ENCODE measurements around the gene SMIM14.
A peak's percentile ranks its signal among the peaks of the same experiment; 100 is the strongest.
"Not testable (repeated sequence)": the region's sequence is repeated elsewhere in the genome, so short reads cannot be mapped to it uniquely, and the experiment has no call there.

Gene SMIM14

DNA sequence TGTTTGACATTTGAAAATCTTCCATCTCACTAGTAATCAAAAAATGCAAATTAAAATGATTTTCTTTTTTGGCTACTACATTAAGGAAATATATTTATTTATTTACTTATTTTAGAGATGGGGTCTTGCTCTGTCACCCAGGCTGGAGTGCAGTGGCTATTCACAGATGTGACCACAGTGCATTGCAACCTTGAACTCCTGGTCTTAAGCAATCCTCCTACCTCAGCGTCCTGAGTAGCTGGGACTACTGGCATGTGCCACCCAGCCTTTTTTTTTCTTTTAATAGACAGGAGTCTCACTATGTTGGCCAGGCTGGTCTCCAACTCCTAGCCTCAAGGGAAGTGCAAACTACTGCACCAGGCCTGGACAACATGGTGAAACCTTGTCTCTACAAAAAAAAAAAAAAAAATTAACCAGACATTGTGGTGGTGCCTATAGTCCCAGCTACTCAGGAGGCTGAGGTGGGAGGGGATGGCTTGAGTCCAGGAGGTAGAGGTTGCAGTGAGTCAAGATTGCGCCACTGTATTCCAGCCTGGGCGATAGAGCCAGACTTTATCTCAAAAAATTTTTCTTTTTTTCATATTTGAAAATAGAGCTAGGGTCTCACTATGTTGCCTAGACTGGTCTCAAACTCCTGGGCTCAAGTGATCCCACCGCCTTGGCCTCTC is 4.4 kb upstream of the SMIM14 start:
- no peak for DNase-seq (ENCODE audit: low spot score)

- no peak for DNase-seq (ENCODE audit: low spot score)
Observed at GRCh38 chr4:39641451-39641850, 2.8 kb upstream of the SMIM14 start.

DNA sequence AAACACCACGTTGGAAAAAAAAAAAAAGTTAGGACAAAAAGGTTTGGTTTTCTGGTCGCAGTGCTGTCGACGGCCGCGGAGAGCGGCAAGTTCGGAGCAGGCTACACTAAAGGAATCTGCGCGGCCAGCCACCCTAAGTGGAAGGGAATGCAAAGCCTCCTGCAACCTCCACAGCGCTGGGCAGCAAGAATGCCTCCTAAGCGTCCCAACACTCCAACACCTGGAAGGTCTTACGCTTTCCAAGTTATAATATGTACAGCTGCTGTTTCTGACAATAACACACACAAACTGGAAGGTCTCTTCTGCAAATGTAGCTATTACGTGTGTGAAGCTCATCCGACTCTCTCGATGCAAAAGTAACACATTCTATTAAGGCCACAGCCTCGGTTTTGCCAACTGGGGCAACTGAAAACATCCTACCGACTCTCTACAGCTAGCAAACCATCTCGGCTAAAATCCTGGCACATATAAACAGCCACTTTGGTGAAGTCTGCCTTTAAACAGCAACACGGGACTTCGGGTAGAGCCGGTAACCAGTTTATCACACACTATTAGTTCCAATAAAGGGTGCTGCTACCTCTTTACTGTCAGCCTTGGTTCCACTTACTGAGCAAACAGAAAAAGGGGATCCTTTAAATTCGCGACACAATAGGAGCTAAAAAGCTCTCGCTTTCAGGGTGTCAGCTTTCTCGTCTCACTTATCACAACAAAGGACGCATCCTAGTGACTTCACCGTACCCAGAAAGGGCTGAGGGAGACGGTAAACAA is 895 bp downstream of the SMIM14 start:
- DNase-seq (ENCODE audit: low spot score): peak; percentile 53

DNA sequence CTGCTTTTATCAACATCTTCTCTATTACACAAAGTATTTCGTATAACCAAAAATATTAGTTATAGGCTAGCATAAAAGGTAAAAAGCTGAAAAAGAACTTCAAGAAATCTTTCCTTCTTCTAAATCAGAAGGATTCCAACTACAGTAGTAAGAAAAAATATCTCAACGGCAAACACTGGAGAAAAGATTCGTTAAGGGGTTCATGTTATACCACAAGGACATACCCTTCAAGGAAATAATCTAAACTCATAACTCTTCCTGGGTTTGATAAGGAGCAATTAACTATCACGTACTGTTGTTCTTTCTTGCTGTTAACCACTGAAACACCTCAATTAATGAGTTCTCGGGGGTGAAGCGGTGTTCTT is 1.5 kb downstream of the SMIM14 start:
- no peak for DNase-seq (ENCODE audit: low spot score)

- DNase-seq (ENCODE audit: low spot score): no peak
Observed at GRCh38 chr4:39636531-39637184, 2.0 kb downstream of the SMIM14 start.

GRCh38 chr4:39635023-39635422 is 3.6 kb downstream of the SMIM14 start:
- DNase-seq (ENCODE audit: low spot score): no peak

DNA sequence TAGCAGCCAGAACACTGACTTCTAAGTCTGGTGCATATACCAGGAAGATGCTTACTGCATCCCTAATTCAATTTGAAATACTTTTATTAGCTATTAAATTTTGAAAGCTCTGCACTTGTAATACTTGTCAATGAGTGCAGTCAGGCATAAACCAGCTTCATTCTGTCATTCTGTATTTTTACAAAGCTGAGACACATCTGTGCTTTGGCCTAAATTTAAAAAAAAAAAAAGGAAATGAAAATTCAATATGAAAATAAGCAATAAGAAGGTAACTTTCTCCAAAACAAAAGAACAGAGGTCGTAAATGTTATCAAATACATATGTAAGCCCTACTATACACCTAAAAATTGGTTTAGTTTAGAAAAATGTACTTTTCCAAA is 7.0 kb downstream of the SMIM14 start:
- no peak for DNase-seq (ENCODE audit: low spot score)

- DNase-seq (ENCODE audit: low spot score): no peak
Observed at GRCh38 chr4:39627413-39627812, 11.3 kb downstream of the SMIM14 start.

DNA sequence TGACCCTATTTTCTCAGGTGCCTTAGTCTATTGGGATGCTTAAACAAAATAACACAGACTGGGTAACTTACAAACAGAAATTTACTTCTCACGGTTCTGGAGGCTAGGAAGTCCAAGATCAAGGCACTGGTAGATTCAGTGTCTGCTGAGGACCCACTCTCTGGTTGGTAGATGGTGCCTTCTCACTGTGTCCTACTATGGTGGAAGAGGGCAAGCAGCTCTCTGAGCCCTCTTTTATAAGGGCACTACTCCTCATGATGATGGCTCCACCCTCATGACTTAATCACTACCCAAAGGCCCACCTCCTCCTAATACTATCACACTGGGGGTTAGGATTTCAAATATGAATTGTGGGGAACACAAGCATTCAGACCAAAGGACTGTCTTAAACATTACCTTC is 11.8 kb downstream of the SMIM14 start:
- no peak for DNase-seq (ENCODE audit: low spot score)

DNA sequence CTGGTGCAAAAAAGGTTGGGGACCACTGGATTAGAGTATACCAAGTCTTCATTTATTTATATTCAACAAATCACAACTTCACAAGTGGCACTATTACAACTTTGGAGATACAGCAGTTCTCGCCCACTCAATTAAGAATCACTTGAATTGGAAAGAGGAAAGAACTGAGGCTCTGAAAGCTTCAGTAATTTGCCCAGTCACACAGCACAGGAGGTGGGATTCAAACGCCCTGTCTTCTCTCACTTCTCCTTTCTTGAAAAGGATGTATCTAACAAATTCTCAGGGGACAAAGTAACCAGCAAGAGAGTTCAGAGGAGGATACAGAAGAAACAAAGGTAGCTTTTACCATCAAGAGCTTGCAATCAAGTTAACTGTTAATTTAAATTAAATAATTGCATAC is 12.4 kb downstream of the SMIM14 start:
- no peak for DNase-seq (ENCODE audit: low spot score)

DNA sequence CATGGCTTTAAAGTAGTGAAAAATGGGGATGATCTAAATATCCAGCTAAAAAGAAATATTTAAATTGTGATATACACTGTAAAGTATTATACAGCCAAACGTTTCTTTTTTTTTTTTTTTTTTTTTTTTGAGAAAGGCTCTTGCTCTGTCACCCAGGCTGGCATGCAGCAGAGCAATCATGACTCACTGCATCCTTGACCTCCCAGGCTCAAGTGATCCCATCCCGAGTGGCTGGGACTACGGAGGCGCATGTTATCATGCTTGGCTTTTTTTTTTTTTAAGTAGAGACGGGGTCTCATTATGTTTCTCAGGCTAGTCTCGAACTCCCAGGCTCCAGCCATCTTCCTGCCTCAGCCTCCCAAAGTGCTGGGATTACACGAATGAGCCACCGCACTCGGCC is 17.1 kb downstream of the SMIM14 start:
- no peak for DNase-seq (ENCODE audit: low spot score)

DNA sequence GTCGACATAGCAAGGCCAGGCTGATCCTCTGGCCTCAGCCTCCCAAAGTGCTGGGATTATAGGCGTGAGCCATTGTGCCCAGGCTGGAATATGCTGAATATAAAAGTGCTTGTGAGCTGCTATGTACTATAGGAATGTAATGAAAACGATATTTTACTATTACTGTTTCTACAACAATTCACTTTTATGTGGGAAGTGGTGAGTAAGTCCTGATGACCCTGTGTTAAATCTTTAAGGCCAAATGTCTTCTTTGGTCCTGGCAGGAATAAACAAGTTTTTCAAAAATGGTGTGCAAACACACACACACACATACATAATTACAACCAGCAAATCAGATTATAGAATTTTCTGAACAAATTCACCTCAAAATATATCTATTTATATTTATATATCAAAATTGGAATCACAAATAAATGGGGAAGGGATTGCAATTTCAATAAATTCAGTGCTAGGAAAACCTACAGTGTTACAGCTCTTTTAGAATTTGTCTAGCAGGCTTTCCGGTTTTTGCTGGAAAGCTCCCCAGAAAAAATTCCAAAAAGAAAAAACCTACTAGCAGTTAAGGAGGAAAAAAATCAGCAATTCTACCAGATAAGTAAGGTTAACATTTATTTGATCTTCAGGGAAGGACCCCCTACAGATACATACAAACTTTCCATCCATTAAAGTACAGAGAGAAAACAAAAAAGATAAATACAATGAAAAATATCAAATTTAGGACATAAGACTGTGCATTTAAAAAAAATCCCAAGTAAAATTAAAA is 17.9 kb downstream of the SMIM14 start:
- DNase-seq (ENCODE audit: low spot score): no peak

DNA sequence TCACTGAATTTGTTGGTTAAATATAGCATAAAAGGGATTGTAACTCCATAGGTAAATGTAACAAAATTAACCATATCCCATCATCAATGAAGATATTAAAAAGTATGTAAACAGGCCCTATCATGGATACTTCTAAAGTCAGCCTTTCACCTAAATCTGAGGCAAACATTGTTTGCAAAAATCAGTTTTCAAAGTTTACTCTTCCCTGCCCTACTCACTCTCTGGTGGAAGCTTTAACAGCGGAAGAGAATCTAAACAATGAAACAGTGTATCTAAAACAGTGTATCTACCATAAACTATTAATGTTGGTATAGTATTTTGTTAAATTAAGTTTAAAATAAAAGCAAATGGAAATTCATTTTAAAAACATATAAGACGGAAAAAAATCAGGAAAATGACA is 21.1 kb downstream of the SMIM14 start:
- no peak for DNase-seq (ENCODE audit: low spot score)

- DNase-seq (ENCODE audit: low spot score): no peak
Observed at GRCh38 chr4:39616651-39617050, 22.0 kb downstream of the SMIM14 start.

DNA sequence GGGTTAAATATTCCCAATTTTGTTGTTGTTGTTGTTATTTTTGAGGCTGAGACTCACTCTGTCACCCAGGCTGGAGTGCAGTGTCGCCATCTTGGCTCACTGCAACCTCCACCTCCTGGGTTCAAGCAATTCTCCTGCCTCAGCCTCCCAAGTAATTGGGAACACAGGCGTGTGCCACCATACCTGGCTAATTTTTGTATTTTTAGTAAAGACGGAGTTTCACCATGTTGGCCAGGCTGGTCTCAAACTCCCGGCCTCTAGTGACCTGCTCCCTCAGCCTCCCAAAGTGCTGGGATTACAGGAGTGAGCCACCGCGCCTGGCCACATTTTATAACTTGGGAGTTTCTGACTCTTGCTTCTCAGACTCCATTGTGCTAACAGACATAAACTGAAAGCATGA is 22.6 kb downstream of the SMIM14 start:
- not testable (repeated sequence) for DNase-seq (ENCODE audit: low spot score)

DNA sequence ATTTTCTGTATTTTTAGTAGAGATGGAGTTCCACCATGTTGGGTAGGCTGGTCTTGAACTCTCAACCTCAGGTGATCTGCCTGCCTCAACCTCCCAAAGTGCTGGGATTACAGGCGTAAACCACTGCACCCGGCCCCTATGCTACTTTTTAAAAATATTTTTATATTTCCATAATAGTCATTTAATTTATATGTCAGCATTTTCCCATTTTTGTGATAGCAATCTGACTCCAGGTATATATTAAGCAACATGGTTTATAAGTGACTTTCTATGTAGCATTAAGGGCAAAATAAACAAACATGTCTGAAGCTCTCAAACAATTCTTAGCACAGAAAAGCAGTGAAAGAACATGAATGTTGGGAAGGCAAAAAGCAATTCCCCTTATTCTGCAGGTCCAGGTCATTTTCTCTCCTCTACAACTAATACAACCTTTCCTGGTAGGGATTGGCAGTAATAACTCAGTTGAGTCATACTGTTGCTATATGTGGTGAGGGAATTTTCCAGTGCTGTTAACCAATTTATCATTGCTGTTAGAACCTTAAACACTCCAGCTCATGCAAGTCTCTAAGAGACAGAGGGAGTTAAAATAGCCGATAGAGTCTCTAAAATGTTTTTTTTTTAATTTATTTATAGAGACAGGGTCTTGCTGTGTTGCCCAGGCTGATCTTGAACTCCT is 24.0 kb downstream of the SMIM14 start:
- peak; percentile 19 for DNase-seq (ENCODE audit: low spot score)

DNA sequence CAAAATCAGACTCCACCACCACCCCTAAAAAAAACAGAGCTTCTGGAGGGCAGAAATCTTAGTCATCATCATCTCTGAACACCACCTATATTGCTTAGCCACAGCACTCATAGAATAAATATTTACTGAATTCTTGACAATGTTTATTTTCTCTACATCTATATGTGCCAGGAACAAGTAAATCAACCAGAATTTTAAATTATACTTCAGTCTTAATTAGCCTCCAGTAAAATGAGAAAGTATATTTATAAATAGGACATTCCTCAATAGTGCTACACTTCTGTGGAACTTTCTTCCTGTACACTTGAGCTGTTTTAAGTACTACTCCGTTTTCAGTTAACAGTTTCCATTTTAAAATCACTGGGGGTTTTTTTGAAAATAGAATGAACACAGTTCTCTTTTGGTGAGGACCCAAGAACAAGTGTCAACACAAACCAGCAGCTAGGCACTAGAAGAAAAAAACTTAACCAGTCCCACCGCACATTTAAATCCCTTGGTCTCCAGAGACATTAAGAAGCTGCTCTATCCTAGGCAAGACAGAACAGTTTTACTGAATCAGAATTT is 25.5 kb downstream of the SMIM14 start:
- DNase-seq (ENCODE audit: low spot score): no peak

- no peak for DNase-seq (ENCODE audit: low spot score)
Observed at GRCh38 chr4:39609454-39609931, 29.2 kb downstream of the SMIM14 start.

- no peak for DNase-seq (ENCODE audit: low spot score)
Observed at GRCh38 chr4:39608451-39608850, 30.2 kb downstream of the SMIM14 start.

DNA sequence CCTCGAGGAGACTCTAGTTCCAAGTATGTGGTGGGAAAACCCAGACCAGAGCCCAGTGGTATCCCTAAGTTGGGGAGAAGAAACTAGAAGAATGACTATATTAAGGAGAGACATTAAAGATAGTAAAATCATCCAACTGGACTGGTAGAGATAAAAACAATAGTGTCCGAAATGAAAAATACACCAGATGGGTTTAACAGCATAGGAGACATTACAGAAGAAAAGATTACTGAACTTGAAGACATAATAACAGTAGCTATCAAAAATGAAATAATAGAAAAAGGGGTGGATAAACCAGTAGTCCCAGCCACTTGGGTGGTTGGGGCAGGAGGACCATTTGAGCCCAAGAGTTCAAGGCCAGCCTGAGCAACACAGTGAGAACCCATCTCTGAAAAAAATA is 31.9 kb downstream of the SMIM14 start:
- DNase-seq (ENCODE audit: low spot score): no peak

GRCh38 chr4:39597695-39598381 is 40.8 kb downstream of the SMIM14 start:
- no peak for DNase-seq (ENCODE audit: low spot score)
